HepG2 (cell line): ENCODE data around the gene PACS1. TPM values are rescaled to one million over a fixed set of nuclear protein-coding genes. Genes with fewer than 3 reads are reported as not detected.
A peak's percentile ranks its signal among the peaks of the same experiment; 100 is the strongest.

ENCODE experiments used
- ATAD3A ChIP-seq: sonication (generic); formaldehyde crosslinking; IDR thresholded peaks from 2 replicates; pipeline ENCODE4 v1.4.0; 2020; ENCODE audit warnings: missing genetic modification reagents
- ATF5 ChIP-seq: sonication (generic); formaldehyde crosslinking; IDR thresholded peaks from 2 replicates; pipeline ENCODE4 v1.4.0; 2020; ENCODE audit warnings: mild to moderate bottlenecking, low read depth, missing genetic modification reagents
- BRD4 ChIP-seq: sonication (generic); formaldehyde crosslinking; IDR thresholded peaks from 2 replicates; pipeline ENCODE4 v1.4.0; 2020; ENCODE audit warnings: missing genetic modification reagents
- CBFB ChIP-seq: sonication (generic); formaldehyde crosslinking; IDR thresholded peaks from 2 replicates; pipeline ENCODE4 v1.4.0; 2020; ENCODE audit warnings: missing genetic modification reagents
- GABPB1 ChIP-seq: IDR thresholded peaks from 2 replicates; pipeline ENCODE4 v1.6.1; 2016; ENCODE audit warnings: mild to moderate bottlenecking, missing genetic modification reagents, moderate library complexity, missing compliant biosample characterization
- IKZF5 ChIP-seq: IDR thresholded peaks from 2 replicates; pipeline ENCODE4 v1.6.1; 2018; ENCODE audit warnings: missing genetic modification reagents, mild to moderate bottlenecking, missing compliant biosample characterization
- KDM5A ChIP-seq: fragments of 200-600 bp; sonication (generic); IDR thresholded peaks from 2 replicates; pipeline ENCODE4 v1.7.0; 2018; ENCODE audit warnings: antibody characterized with exemption, mild to moderate bottlenecking, low read length, borderline replicate concordance
- KLF11 ChIP-seq: IDR thresholded peaks from 2 replicates; pipeline ENCODE4 v1.6.1; 2016; ENCODE audit warnings: missing compliant biosample characterization
- MAF1 ChIP-seq: sonication (generic); formaldehyde crosslinking; IDR thresholded peaks from 2 replicates; pipeline ENCODE4 v1.5.0; 2020; ENCODE audit warnings: missing genetic modification reagents, borderline replicate concordance
- MEIS2 ChIP-seq: sonication (generic); formaldehyde crosslinking; IDR thresholded peaks from 2 replicates; pipeline ENCODE4 v1.9.0; 2021; ENCODE audit warnings: mild to moderate bottlenecking, missing genetic modification reagents
- PATZ1 ChIP-seq: sonication (generic); formaldehyde crosslinking; IDR thresholded peaks from 2 replicates; pipeline ENCODE4 v1.4.0; 2020; ENCODE audit warnings: missing genetic modification reagents
- PHF5A ChIP-seq: IDR thresholded peaks from one replicate; pipeline ENCODE4 v1.6.1; 2018; ENCODE audit warnings: low read depth, missing genetic modification reagents; ENCODE audit not compliant: unreplicated experiment
- POGZ ChIP-seq: sonication (generic); formaldehyde crosslinking; IDR thresholded peaks from 2 replicates; pipeline ENCODE4 v1.4.0; 2020; ENCODE audit warnings: mild to moderate bottlenecking, missing genetic modification reagents
- RFX3 ChIP-seq: IDR thresholded peaks from 2 replicates; pipeline ENCODE4 v1.6.1; 2016; ENCODE audit warnings: missing biosample characterization, missing genetic modification reagents
- SOX13 ChIP-seq, 3 experiments: fragments of 450-650 bp in 1 of 3; sonication (generic) in 1 of 3; formaldehyde crosslinking in 1 of 3; IDR thresholded peaks in 2 of 3; conservative IDR thresholded peaks in 1 of 3; 2 replicates each; pipeline versions ENCODE4 v1.5.0 to v1.6.1; 2016 to 2020; ENCODE audit warnings: antibody characterized with exemption in 1 of 3, mild to moderate bottlenecking in 1 of 3, missing compliant biosample characterization in 1 of 3, missing genetic modification reagents in 1 of 3, moderate library complexity in 1 of 3
- TFAP4 ChIP-seq: sonication (generic); IDR thresholded peaks from 2 replicates; pipeline ENCODE4 v1.6.1; 2016; ENCODE audit warnings: low read depth, borderline replicate concordance
- TGIF2 ChIP-seq: IDR thresholded peaks from 2 replicates; pipeline ENCODE4 v1.6.1; 2016; ENCODE audit warnings: control low read depth, missing compliant biosample characterization
- ZBTB4 ChIP-seq: sonication (generic); formaldehyde crosslinking; IDR thresholded peaks from 2 replicates; pipeline ENCODE4 v1.4.0; 2020; ENCODE audit warnings: missing genetic modification reagents, mild to moderate bottlenecking, borderline replicate concordance
- ZNF414 ChIP-seq: sonication (generic); formaldehyde crosslinking; IDR thresholded peaks from 2 replicates; pipeline ENCODE4 v1.5.0; 2020; ENCODE audit warnings: missing genetic modification reagents
- ZNF550 ChIP-seq: sonication (generic); formaldehyde crosslinking; IDR thresholded peaks from 2 replicates; pipeline ENCODE4 v1.4.0; 2020; ENCODE audit warnings: mild to moderate bottlenecking, missing genetic modification reagents, borderline replicate concordance
- ZNF605 ChIP-seq: sonication (generic); formaldehyde crosslinking; IDR thresholded peaks from 2 replicates; pipeline ENCODE4 v1.8.0; 2022; ENCODE audit warnings: mild to moderate bottlenecking, missing genetic modification reagents
- ZNF615 ChIP-seq: sonication (generic); formaldehyde crosslinking; IDR thresholded peaks from 2 replicates; pipeline ENCODE4 v1.5.0; 2020; ENCODE audit warnings: mild to moderate bottlenecking, missing genetic modification reagents, borderline replicate concordance
- polyA plus RNA-seq, 8 experiments: library from polyadenylated mRNA; depleted of rRNA in 3 of 8; stranded (reverse) in 7 of 8; unstranded in 1 of 8; fragments of >200 nt; fragmentation: Illumina TruSeq in 4 of 8; extraction: Trizol in 4 of 8; gene quantifications; 2 replicates each; pipeline versions ENCODE4 v1.2.1 to v1.2.3, GENCODE V29; 2011 to 2016; ENCODE audit warnings: low read depth in 4 of 8, missing spikeins in 1 of 8, mixed read lengths in 1 of 8; ENCODE audit not compliant: insufficient read depth in 1 of 8
- total RNA-seq, 5 experiments: library from RNA; depleted of rRNA; stranded (reverse); fragments of >200 nt; fragmentation: Illumina TruSeq; extraction: Trizol; gene quantifications; 2 replicates each; pipeline ENCODE4 v1.2.3, GENCODE V29; 2016; ENCODE audit warnings: low read depth in 1 of 5

The PACS1 gene
- total and polyA plus RNA-seq, 2 of the 13 experiments (the other 11 are each of a cell fraction or from before 2014, with no cell fraction given) = 7.6 to 8.6 TPM

GRCh38 chr11:66280428-66280827, 210.4 kb downstream of the PACS1 start (continued):
- peak; percentile 47; the same call in 1 of the 2 replicates for TF ChIP-seq TFAP4
- TF ChIP-seq PHF5A (CRISPR knock-in tag) = no peak
- no peak for TF ChIP-seq ATAD3A (CRISPR knock-in tag)
- peak; percentile 28; the same call in 1 of the 2 replicates for TF ChIP-seq PATZ1 (CRISPR knock-in tag)
- TF ChIP-seq KLF11 (CRISPR knock-in tag) = no peak
- TF ChIP-seq IKZF5 = no peak
- 0 out of 2 replicates have a peak, but pooled peaks have one; percentile 24 for TF ChIP-seq MEIS2
- TF ChIP-seq KDM5A = no peak
- no peak for TF ChIP-seq SOX13 (IDR thresholded peaks at IDR 0.05)
- no peak for TF ChIP-seq SOX13 (CRISPR knock-in tag; conservative IDR thresholded peaks at IDR 0.05 in 1 of 2, IDR thresholded peaks at IDR 0.05 in 1 of 2)
- TF ChIP-seq MAF1 (CRISPR knock-in tag) = no peak
- 0 out of 2 replicates have a peak, but pooled peaks have one; percentile 30 for TF ChIP-seq RFX3 (CRISPR knock-in tag)
- no peak for TF ChIP-seq ZNF414 (CRISPR knock-in tag)
- TF ChIP-seq POGZ = no peak
- peak; percentile 63 for TF ChIP-seq GABPB1 (CRISPR knock-in tag)
- TF ChIP-seq CBFB (CRISPR knock-in tag) = no peak
- TF ChIP-seq ZNF550 (CRISPR knock-in tag) = no peak
- TF ChIP-seq ZNF615 (CRISPR knock-in tag) = no peak
- TF ChIP-seq TGIF2 (CRISPR knock-in tag) = no peak
- TF ChIP-seq ATF5 = no peak
- TF ChIP-seq ZNF605 (CRISPR knock-in tag) = no peak
- no peak for TF ChIP-seq ZBTB4
- TF ChIP-seq BRD4 (CRISPR knock-in tag) = no peak
